BJ (cell line): ENCODE measurements around the gene KRT1. TPM values are rescaled to one million over a fixed set of nuclear protein-coding genes. Genes with fewer than 3 reads are reported as not detected.

Source experiments
- CTCF ChIA-PET: fragments of 350-600 bp; formaldehyde crosslinking; extraction: SDS; loops from one replicate; lab custom pipeline; 2021; ENCODE audit warnings: antibody characterized with exemption, inconsistent platforms; lab: Yijun Ruan, JAX
- POLR2A ChIA-PET: fragments of 300-600 bp; sonication (Branson Sonifier 250); formaldehyde crosslinking; extraction: SDS; loops from one replicate; lab custom pipeline; 2021; ENCODE audit warnings: antibody characterized with exemption; lab: Charles Lee
- DNase-seq: peaks from one replicate; pipeline ENCODE4 v3.0.0-alpha.2; 2011; ENCODE audit warnings: low read depth
- H3K27me3 ChIP-seq: 2 replicates; pipeline ENCODE4 v1.6.0; 2011; ENCODE audit warnings: low read length; ENCODE audit not compliant: control insufficient read depth, insufficient read depth
- H3K36me3 ChIP-seq: 2 replicates; pipeline ENCODE4 v1.5.1; 2011; ENCODE audit warnings: low read length; ENCODE audit not compliant: control insufficient read depth, insufficient read depth
- H3K4me3 ChIP-seq: 2 replicates; pipeline ENCODE4 v1.5.1; 2011; ENCODE audit warnings: low read depth, mild to moderate bottlenecking, control low read depth, low read length
- CTCF ChIP-seq: IDR thresholded peaks from 2 replicates; pipeline ENCODE4 v1.5.1; 2011; ENCODE audit warnings: low read depth, mild to moderate bottlenecking, control low read depth, inconsistent platforms, low read length, moderate library complexity; ENCODE audit not compliant: insufficient read depth
- polyA plus RNA-seq: library from polyadenylated mRNA; depleted of rRNA; stranded (reverse); fragments of >200 nt; gene quantifications from 2 replicates; pipeline ENCODE4 v1.2.3, GENCODE V29; 2011

Gene KRT1
- polyA plus RNA-seq, 1 experiment = not detected

- no peak for TF ChIP-seq CTCF
- Histone ChIP-seq H3K4me3 (no peak overlapping the region), H3K27me3 (peaks cover 34% of the 10 kb centered on the region), H3K36me3 (no peaks in the 10 kb centered on the region)
- ChIA-PET CTCF (no interaction called here), POLR2A (no interaction called here)
- DNase-seq = no peak
These were observed 8.3 kb upstream of the KRT1 start for GRCh38 chr12:52688481-52688880.

DNA sequence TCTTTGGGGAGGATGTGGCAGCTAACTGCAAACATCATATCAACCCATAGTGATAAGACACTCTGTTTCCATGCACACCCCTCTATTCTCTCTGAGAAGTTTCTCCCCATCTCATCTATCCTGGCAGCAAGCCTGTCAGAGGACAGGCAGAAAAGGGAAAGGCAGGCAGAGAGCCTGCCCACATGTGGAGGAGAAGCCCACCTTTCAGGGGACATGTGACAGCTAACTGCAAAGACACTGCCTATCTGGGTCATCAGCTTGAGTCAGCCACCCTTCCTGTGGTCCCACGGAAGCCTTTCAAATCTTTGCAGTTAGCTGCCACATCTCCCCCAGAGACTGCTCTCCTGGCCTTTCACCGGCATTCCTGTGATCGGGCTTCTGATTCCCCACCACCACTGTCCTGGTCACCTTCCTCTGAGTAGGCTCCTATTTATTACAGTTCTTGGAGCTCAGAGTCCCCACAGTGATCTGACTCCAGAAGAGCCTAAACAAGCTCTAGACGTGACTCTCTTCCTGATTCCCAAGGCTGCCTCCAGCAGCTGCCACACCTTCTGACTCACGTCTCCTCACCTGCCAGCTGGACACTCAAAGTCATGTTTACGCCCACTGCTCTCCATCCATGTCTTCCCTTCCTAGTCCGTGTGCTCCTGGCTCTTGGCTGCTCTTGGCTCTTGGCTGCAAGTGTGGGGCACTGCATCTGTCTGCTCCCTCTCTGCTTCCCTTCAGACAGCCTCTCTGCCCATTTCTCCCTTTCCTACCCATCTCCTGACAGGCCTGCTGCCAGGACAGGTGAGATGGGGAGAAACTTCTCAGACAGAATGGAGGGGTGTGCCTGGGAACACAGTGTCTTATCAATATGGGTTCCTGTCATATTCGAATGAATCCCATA is 7.5 kb upstream of the KRT1 start:
- peaks cover 35% of the 10 kb centered on the region for H3K27me3 ChIP-seq
- POLR2A ChIA-PET = no interaction called here
- DNase-seq = no peak
- H3K4me3 ChIP-seq = no peak overlapping the region
- H3K36me3 ChIP-seq = no peaks in the 10 kb centered on the region
- CTCF ChIA-PET = interaction anchor here (1.3 kb wide), 1 partner anchor 12 kb away, joined by 4 read pairs; no protein-coding TSS in a partner anchor
- no peak for TF ChIP-seq CTCF

DNA sequence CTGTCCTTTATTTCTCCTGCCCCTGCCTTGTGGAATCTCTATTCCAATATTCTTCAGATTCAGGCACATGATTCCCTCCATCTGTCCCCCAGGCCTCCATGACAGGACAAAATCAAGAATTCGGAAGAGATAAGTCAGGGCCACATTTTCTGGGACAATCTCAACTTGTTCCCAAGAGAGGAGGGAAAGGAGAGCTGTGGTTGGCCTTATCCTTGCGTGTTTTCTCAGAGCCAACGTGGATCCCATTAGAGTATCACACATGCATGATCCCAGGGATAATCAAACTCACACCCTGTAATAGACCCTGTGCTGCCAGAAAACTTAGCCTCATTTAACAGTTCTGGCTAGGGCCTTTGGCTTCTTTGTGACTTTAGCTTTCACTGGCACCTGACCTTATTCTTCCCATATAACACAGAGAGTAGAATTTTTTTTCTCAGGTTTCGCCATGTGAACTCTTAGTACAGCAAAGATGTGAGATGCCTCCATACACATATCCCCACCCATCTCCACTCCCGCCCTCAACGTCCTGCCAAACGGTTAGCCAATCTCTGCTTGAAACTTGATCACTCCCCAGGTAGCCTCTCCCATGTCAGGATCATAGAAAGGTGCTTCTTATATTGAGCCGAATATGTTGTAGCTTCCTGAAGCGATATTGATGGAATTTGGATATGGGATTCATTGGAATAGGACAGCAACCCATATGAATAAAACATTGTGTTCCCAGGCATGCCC is 6.7 kb upstream of the KRT1 start:
- no peak for DNase-seq
- no peak for TF ChIP-seq CTCF
- peaks cover 31% of the 10 kb centered on the region for H3K27me3 ChIP-seq
- H3K36me3 ChIP-seq = no peaks in the 10 kb centered on the region
- POLR2A ChIA-PET = no interaction called here
- CTCF ChIA-PET = interaction anchor here (1.3 kb wide), 1 partner anchor 11 kb away, joined by 4 read pairs; no protein-coding TSS in a partner anchor
- H3K4me3 ChIP-seq = no peak overlapping the region

DNA sequence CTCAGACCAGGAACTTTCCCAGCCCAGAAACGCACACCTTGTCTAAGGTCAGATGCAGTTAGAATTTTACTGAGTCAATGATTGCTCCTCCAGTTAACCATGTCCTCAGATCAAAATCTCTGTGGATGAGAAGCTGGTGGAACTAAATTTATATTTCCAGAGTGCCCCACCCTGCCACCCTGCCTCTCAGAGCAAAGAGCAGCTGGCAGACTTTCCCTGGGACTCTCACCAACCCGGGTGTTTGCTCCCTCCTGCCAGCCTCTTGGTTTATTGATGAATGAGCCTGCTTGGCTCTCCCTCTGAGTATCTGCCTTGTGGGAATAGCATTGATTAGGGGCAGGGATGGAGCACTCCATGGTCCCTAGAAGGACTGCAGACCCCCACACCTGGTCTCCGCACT is 5.9 kb upstream of the KRT1 start:
- POLR2A ChIA-PET = no interaction called here
- no peak for TF ChIP-seq CTCF
- DNase-seq = no peak
- H3K27me3 ChIP-seq = peaks cover 28% of the 10 kb centered on the region
- no peak overlapping the region for H3K4me3 ChIP-seq
- no peaks in the 10 kb centered on the region for H3K36me3 ChIP-seq
- CTCF ChIA-PET = no interaction called here

- no peak for DNase-seq
- Histone ChIP-seq H3K27me3 (peaks cover 22% of the 10 kb centered on the region), H3K36me3 (no peaks in the 10 kb centered on the region), H3K4me3 (no peak overlapping the region)
- ChIA-PET CTCF (no interaction called here), POLR2A (interaction anchor here (0.5 kb wide), 1 partner anchor 726 kb away, joined by 3 read pairs; no protein-coding TSS in a partner anchor)
- no peak for TF ChIP-seq CTCF
These were observed 5.2 kb upstream of the KRT1 start for GRCh38 chr12:52685406-52685890.
